HPDE6-E6E7 (cell line): ENCODE measurements around the gene NRXN3.

Source experiments
- DNase-seq: peaks from one replicate; pipeline ENCODE4 v3.0.0; 2011; ENCODE audit warnings: missing footprints; ENCODE audit errors: extremely low spot score

The NRXN3 gene

GRCh38 chr14:78170203-78170602, at the start of gene NRXN3:
TSS of gene NRXN3 (plus strand) at chr14:78170373. CDS start at chr14:78243094, 72,721 bp downstream.
- DNase-seq = no peak

DNA sequence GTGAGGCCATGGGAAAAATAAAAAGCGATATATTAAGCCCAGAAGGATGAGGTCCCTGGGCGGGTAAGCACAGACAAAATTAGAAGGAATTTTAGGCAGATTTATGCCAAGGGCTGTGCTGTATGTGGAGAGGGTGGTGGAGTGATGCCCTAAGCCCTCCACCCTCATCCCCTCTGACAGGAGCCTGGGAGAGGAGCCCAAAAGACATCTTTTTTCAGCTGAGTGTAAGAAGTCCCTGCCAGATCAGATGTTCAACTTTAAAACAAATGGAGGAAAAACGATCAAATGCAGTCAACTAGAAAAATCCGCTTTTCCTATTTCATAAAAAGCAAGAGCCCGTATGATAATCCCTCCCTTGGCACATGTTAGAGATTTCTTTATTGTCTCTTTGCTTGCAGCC, 47.7 kb upstream of the NRXN3 start:
- no peak for DNase-seq

DNA sequence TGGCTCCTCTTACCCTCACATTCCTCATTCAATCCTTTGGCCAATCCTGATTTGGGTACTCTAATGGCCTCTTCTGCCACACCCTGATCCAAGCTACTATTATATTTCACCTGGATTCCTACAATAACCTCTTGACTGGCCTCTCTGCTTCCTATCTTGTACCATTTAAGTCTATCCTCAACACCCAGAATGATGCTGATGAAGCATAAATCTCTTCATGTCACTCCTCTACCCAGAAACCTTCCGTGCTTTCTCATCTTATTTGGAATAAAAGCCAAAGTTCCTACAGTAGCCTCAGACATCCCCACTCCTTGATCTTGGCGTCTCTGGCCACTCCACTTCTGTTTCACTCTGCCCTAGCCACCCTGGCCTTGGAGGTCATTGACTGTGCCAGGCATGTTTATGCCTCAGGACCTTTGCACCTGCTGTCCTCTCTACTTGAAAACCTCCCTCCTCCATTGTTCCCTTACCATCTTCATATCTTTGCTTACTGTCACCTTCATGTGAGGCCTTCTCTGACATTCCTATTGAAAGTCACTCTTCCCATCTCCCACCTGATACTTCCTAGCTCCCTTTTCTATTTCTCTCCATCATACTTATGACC, 46.4 kb upstream of the NRXN3 start:
- no peak for DNase-seq

DNA sequence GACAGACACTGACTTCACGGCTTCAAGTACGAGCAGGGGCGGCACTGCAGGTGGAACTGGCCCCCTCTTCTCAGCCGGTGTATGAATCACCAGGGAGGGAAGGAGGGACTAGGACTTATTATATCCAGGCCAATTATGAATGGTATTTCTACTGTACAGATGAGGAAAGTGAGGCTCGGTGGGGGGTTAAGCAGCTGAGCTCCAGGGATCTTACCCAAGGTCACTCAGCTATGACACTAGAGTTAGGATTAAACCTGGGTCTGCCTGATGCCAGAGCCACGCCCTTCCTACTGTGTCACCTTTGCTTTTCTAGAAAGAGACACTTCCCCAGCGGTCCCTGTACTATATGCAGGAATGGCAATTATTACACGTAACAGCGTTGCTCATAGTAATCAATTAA, 42.2 kb upstream of the NRXN3 start:
- no peak for DNase-seq

GRCh38 chr14:78129375-78129774, 40.8 kb upstream of the NRXN3 start:
- DNase-seq = no peak

DNA sequence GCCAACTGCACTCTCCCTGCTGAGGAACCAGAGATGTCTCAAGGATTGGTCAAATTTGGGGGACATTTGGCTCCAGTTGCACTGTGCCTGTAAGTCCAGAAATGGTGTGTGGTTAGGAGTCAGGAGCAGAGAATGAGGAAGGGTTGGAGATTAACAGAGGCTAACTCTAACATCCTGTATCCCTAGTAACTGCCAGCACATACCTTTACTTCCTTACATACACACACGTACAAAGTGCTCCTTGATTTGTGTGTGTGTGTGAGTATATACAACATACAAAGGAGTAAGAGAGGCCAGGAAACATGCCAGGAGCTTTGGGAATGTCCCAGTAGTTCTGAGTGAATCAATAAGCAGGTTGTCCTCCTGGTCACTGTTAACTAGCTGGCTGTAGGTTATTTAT, 39.8 kb upstream of the NRXN3 start:
- DNase-seq = no peak

- DNase-seq = no peak
Observed at GRCh38 chr14:78131201-78131600, 39.0 kb upstream of the NRXN3 start.

DNA sequence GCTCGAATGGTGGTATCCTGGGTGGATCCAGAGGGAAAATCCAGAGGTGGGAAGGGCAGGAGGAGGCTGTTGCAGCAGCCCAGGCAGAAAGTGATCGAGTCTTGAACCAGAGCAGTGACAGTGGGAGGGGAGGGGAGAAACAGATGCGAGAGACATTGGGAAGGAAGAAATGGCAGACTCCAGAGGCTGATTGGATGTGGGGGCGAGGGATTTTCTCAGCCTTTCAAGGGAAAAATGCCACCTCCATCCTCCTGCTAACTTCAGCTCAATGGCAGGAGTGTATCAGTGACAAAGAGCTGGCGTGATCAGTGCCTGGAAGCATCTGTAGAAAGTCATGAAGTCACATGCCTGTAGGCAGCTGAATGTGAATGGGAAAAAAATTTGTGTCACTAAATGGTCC, 38.6 kb upstream of the NRXN3 start:
- no peak for DNase-seq

- DNase-seq = no peak
Observed at GRCh38 chr14:78135450-78135891, 34.7 kb upstream of the NRXN3 start.

DNA sequence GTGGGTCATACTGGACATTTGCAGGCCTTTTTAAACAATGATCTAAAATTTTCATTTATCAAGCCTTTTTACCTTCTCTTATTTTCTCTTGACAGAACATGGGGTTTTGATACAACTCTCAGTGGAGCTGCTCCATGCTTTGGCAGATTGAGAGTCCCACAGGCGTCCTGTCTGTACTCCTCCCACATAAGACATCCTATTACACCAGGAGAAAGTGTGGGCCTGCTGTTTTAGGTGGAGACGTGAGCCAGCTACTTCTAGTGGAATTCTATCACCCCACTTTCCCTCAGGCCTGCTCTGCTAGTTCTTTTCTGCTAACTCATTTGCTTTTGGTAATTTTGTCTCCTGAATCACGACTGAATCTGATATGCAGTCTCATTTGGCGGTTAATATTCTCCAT, 33.5 kb upstream of the NRXN3 start:
- DNase-seq = no peak

DNA sequence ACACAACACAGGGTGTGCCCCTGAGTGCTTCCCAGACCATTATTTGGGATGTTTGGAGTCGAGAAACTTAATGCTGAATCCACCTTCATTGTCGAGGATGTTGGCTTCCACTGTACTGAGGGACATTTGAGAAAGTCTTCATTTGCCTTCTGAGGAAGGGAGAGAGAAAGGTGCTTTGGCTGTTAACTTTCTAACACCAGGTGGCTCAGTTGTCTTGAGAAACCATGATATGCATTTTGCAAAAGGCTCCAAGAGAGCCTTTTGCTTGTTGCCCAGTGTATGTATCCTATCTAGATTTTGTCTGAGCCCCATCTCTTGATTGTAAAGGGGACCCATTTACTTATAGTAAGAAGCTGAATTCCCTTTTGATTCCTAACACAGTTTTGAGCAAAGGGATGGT, 28.6 kb upstream of the NRXN3 start:
- DNase-seq = no peak

GRCh38 chr14:78142998-78143397, 27.2 kb upstream of the NRXN3 start:
- no peak for DNase-seq

DNA sequence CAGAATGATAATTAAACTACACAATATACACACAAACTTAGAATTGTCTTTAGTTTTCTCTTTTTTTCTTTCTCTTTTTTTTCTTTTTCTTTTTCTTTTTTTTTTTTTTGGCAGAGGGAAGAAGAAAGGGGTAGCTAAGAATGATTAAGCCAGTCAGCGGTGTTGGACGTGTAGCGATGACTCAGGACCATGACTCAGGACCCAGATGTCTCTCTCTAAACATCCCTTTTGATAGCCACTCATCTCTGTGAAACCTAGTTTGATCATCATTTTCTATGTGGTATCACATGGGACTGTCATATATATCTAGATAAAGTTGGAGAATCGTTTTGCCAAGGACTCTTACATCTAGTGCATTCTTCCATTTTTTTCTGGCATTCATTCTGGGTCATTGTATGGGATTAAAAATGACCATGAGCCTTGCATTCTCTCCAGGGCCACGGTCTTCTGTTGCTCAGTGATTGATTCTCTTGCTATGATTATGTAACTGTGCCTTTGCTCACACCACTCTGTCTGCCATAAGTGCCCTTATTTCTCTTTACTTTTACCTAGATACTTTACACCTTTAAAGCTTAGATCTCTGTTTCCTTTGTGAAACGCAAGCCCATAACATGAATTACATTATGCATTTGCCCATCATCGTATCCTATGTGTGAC, 26.6 kb upstream of the NRXN3 start:
- DNase-seq = no peak

GRCh38 chr14:78152201-78153063, 17.7 kb upstream of the NRXN3 start:
- DNase-seq = no peak

GRCh38 chr14:78153064-78153341, 17.2 kb upstream of the NRXN3 start:
- DNase-seq = no peak

- no peak for DNase-seq
Observed at GRCh38 chr14:78154827-78155226, 15.3 kb upstream of the NRXN3 start.

- DNase-seq = no peak
Observed at GRCh38 chr14:78156196-78156595, 14.0 kb upstream of the NRXN3 start.

DNA sequence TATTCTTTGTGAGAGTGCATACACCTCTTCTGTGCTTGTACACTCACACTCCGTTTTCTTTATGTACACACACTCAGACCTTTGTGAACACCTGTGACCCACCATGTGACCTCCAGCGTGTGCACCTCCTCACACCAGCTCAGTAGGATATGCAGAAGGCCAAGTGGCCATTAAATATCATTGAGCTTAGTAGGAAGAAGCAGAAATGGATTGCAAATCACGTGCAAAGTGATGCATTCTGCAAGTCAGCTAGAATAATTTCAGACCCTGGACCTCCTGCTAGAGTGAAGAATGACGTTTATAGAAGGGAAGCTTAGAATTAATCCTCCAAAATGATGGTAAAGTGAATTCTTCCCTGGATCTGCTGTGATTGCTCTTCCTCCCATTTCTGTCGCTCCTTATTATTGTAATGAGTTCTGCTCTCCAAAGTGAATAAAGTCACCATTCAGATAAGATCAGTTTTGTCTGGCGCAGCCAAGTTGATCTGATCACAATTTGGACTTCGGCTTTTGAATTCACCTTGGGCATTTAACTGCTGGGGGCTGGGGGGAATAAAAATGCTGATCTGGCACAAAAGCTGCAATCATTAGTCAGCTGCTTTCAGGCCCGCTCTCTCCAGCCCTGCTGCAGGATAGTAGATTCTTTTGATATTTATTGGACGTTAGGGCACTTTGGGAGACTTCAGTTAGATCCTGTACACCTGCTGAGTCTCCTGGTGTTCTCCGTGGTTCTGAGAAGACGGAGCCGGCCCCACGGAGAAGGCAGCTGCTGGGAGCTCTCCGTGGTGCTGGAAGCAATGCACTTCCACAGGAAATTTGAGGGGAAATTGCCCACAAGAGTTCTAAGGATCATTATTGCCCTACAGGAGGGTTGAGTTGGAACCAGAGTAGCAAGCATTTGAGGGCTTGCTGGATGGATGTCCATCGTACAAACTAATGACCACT, 12.4 kb upstream of the NRXN3 start:
- no peak for DNase-seq

DNA sequence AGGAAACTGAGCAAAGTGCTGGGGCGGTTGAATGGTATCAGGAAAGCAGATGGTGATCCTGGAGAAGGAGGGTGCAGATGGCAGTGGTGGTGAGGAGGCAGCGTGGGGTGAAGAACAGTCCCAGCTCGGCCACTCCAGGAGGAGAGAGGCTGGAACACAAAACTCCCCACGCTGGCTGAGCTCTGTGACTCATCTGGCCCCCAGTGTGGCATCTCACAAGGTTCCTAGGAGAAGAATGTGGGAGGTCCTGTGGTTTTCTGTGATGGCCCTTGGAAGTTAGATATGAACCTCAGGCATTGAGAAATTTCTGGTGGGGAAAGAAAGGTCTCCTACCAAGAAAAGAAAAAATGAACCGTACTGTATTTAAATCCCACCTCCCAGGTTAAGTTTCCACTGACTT, 8.0 kb upstream of the NRXN3 start:
- no peak for DNase-seq

DNA sequence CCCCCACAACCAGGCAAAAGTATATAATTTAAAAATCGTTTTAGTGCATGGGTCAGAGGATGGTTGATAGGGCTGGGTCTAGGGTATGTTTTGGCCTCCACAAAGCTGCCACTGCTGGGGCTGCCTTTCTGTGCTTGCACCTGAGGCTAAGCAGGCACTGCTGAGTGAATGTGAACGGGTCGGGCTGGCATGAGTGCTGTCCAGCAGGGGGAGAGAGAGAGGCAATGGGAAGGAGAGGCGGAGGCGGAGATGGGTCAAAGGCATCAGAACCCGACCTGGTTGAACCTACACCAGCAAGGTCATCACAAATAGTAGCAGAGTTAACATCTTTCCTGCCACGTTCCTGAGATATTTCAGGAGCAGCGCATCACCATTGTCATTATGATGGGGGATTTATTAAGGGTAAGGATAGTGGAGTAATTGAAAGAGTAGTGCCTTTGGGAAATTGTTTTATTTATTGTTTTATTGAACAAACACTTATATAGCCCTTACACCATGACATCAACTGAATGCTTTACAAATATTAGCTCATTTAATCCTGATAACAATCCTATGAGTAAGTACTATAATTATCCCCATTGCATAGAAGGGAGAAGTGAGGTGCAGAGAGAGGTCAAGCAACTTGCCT, 5.8 kb upstream of the NRXN3 start:
- no peak for DNase-seq

GRCh38 chr14:78172428-78172827, 2.3 kb downstream of the NRXN3 start:
- DNase-seq = no peak
